H1 (cell line): Measurements from ENCODE around the gene POLE3. TPM values are rescaled to one million over a fixed set of nuclear protein-coding genes. Genes with fewer than 3 reads are reported as not detected.

Source experiments
- KDM4A ChIP-seq: IDR thresholded peaks from one replicate; pipeline ENCODE4 v1.7.1; 2012; ENCODE audit warnings: low read depth, mild to moderate bottlenecking, moderate library complexity, low read length, inconsistent platforms; ENCODE audit not compliant: severe bottlenecking
- polyA plus RNA-seq, 7 experiments: library from polyadenylated mRNA; depleted of rRNA in 3 of 7; stranded (reverse) in 5 of 7; unstranded in 2 of 7; fragments of >200 nt in 5 of 7; fragments of 200-250 nt in 2 of 7; gene quantifications; 1 replicate in 5 of 7; 2 replicates in 1 of 7; 4 replicates in 1 of 7; pipeline versions ENCODE4 v1.2.1 to v1.2.3, GENCODE V29; 2011 to 2013; ENCODE audit warnings: missing spikeins in 2 of 7, mixed read lengths in 2 of 7
- total RNA-seq: library from RNA; stranded (reverse); fragmentation: NEBNext Ultra II Directional; extraction: Animal tissue kit (Norgen Biotek cat#: 25700); gene quantifications from 2 replicates; pipeline ENCODE4 v1.2.1, GENCODE V29; 2021
- TF ChIP-seq, protein P1 (sequence below), 3 experiments: IDR thresholded peaks; 1 replicate in 2 of 3; 2 replicates in 1 of 3; pipeline versions ENCODE4 v1.5.1 to v1.6.1; 2011; ENCODE audit warnings: low read length in 3 of 3, mild to moderate bottlenecking in 3 of 3, inconsistent platforms in 2 of 3, low read depth in 1 of 3, moderate library complexity in 1 of 3; ENCODE audit not compliant: insufficient read depth in 1 of 3; ENCODE audit errors: control extremely low read depth in 1 of 3

Gene POLE3
- total and polyA plus RNA-seq, 2 of the 8 experiments (the other 6 are each of a cell fraction or from before 2014, with no cell fraction given), result 52.7 to 77.3 TPM

- TF ChIP-seq, protein P1, sequence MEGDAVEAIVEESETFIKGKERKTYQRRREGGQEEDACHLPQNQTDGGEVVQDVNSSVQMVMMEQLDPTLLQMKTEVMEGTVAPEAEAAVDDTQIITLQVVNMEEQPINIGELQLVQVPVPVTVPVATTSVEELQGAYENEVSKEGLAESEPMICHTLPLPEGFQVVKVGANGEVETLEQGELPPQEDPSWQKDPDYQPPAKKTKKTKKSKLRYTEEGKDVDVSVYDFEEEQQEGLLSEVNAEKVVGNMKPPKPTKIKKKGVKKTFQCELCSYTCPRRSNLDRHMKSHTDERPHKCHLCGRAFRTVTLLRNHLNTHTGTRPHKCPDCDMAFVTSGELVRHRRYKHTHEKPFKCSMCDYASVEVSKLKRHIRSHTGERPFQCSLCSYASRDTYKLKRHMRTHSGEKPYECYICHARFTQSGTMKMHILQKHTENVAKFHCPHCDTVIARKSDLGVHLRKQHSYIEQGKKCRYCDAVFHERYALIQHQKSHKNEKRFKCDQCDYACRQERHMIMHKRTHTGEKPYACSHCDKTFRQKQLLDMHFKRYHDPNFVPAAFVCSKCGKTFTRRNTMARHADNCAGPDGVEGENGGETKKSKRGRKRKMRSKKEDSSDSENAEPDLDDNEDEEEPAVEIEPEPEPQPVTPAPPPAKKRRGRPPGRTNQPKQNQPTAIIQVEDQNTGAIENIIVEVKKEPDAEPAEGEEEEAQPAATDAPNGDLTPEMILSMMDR (IDR thresholded peaks at IDR 0.05; ENCODE audit: control extremely low read depth in 1 of 3, insufficient read depth in 1 of 3, low read depth in 1 of 3, low read length in 3 of 3), result no peak
- TF ChIP-seq KDM4A, result no peak
- TF ChIP-seq, all 59 proteins: peak for 0
Observed at GRCh38 chr9:113395000-113395861, 15.2 kb downstream of the POLE3 start (continued).
